Large intestine (tissue), 3 donors: ENCODE data around the gene NME7. TPM values are rescaled to one million over a fixed set of nuclear protein-coding genes. Genes with fewer than 3 reads are reported as not detected.

ENCODE experiments used
- DNase-seq, 2 donors: peaks; one replicate each; pipeline versions ENCODE4 v3.0.0 to v3.0.0-alpha.2; 2013
- H3K27ac ChIP-seq: one replicate; pipeline ENCODE4 v1.5.1; 2013; ENCODE audit warnings: low read length
- H3K27me3 ChIP-seq: 2 replicates; pipeline ENCODE4 v1.6.1; 2013; ENCODE audit warnings: low read length; ENCODE audit not compliant: control insufficient read depth, insufficient read depth
- H3K36me3 ChIP-seq: 2 replicates; pipeline ENCODE4 v1.6.1; 2013; ENCODE audit warnings: low read length; ENCODE audit not compliant: control insufficient read depth, insufficient read depth
- H3K4me1 ChIP-seq: one replicate; pipeline ENCODE4 v1.6.1; 2013; ENCODE audit warnings: low read length; ENCODE audit not compliant: control insufficient read depth, insufficient read depth
- H3K4me3 ChIP-seq: one replicate; pipeline ENCODE4 v1.5.1; 2013; ENCODE audit warnings: low read length
- H3K9me3 ChIP-seq: one replicate; pipeline ENCODE4 v1.6.1; 2013; ENCODE audit warnings: mild to moderate bottlenecking, low read depth, low read length, moderate library complexity; ENCODE audit not compliant: control insufficient read depth
- WGBS: methylation state at CpG from one replicate; pipeline ENCODE4 v1.1.5; 2013; ENCODE audit warnings: low lambda C conversion rate; ENCODE audit not compliant: insufficient coverage; 5-methylcytosine and 5-hydroxymethylcytosine counted together
- polyA plus RNA-seq: library from polyadenylated mRNA; unstranded; fragments of 120-200 nt; gene quantifications from one replicate; pipeline ENCODE4 v1.2.1, GENCODE V29; 2013

Gene NME7
- polyA plus RNA-seq, 1 donor = 24.2 TPM

GRCh38 chr1:169111472-169111871 lies 256.1 kb downstream of the NME7 start:
- Histone ChIP-seq H3K9me3 (no peaks in the 10 kb centered on the region), H3K4me1 (peaks cover 43% of the 10 kb centered on the region), H3K27ac (peak overlapping the region; percentile 91), H3K36me3 (peaks cover 45% of the 10 kb centered on the region), H3K4me3 (no peak overlapping the region), H3K27me3 (no peaks in the 10 kb centered on the region)
- WGBS = 100% methylated on average over 1 of the region's 6 CpGs
- DNase-seq = no peak

DNA sequence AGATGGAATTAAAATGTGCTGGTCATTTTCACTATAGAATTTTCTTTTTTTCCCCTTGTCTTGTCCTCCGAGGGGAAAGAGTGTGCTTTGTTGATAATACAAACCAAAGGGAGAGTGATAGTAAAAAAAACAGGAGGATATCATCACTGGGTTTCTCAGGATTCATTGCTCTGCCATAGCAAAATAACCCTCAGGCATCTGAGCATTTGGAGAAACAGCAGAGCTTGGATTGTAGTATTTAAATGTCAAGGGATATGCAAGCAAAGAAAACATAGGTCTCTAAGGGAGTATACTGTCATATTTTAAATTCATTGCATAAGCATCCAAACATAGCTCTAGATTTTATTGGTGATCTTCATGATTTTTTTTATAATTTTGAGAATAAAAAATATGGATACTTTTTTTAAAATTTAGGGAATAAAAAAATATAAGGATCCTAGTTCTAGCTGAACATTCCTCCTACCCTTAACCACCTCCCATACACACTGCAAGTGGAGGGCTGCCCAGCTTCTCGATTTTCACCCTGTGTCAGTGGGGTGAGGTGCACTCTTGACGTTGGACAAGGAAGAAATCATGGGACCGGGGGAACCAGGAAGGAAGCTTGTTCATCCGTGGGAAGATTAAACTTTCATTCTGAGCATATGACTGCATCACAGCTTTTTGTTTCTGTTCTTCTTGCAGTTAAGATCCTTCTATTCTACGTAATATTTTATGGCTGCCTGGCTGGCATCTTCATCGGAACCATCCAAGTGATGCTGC lies 256.7 kb downstream of the NME7 start:
- H3K36me3 ChIP-seq = peaks cover 40% of the 10 kb centered on the region
- H3K4me3 ChIP-seq = peak overlapping the region; percentile 83
- peak in 1 of 2 donors; percentile 68 for DNase-seq
- peak overlapping the region; percentile 91 for H3K27ac ChIP-seq
- peaks cover 37% of the 10 kb centered on the region for H3K4me1 ChIP-seq
- 11% methylated on average over 2 of the region's 7 CpGs for WGBS
- no peaks in the 10 kb centered on the region for H3K9me3 ChIP-seq
- H3K27me3 ChIP-seq = no peaks in the 10 kb centered on the region

- Histone ChIP-seq H3K4me1 (peaks cover 36% of the 10 kb centered on the region), H3K27ac (peak overlapping the region; percentile 91), H3K36me3 (peaks cover 35% of the 10 kb centered on the region), H3K4me3 (peak overlapping the region; percentile 83), H3K9me3 (no peaks in the 10 kb centered on the region), H3K27me3 (no peaks in the 10 kb centered on the region)
- peak in 1 of 2 donors; percentile 59 for DNase-seq
- no CpG with 5 or more reads among the region's 3 CpGs for WGBS
Measured at GRCh38 chr1:169110236-169110635, 257.4 kb downstream of the NME7 start.

GRCh38 chr1:169109561-169110134 lies 257.9 kb downstream of the NME7 start:
- WGBS = 31% methylated on average over 3 of the region's 8 CpGs
- Histone ChIP-seq H3K36me3 (peaks cover 34% of the 10 kb centered on the region), H3K27ac (peak overlapping the region; percentile 91), H3K27me3 (no peaks in the 10 kb centered on the region), H3K4me3 (peak overlapping the region; percentile 83), H3K9me3 (no peaks in the 10 kb centered on the region), H3K4me1 (peaks cover 42% of the 10 kb centered on the region)
- DNase-seq = peak; percentile 92 to 96

- 0% methylated on average over 1 of the region's 10 CpGs for WGBS
- peak overlapping the region; percentile 83 for H3K4me3 ChIP-seq
- DNase-seq = peak; percentile 61 to 77
- peak overlapping the region; percentile 91 for H3K27ac ChIP-seq
- no peaks in the 10 kb centered on the region for H3K9me3 ChIP-seq
- peaks cover 45% of the 10 kb centered on the region for H3K4me1 ChIP-seq
- H3K36me3 ChIP-seq = peaks cover 28% of the 10 kb centered on the region
- H3K27me3 ChIP-seq = no peaks in the 10 kb centered on the region
Measured at GRCh38 chr1:169108863-169109560, 258.6 kb downstream of the NME7 start.

GRCh38 chr1:169108223-169108622 lies 259.4 kb downstream of the NME7 start:
- Histone ChIP-seq H3K27ac (peak overlapping the region; percentile 91), H3K4me3 (peak overlapping the region; percentile 83), H3K4me1 (peaks cover 47% of the 10 kb centered on the region), H3K36me3 (peaks cover 20% of the 10 kb centered on the region), H3K9me3 (no peaks in the 10 kb centered on the region), H3K27me3 (no peaks in the 10 kb centered on the region)
- no CpG with 5 or more reads among the region's 2 CpGs for WGBS
- DNase-seq = peak in 1 of 2 donors; percentile 58

- peak in 1 of 2 donors; percentile 66 for DNase-seq
- WGBS = 0% methylated on average over 1 of the region's 9 CpGs
- peaks cover 52% of the 10 kb centered on the region for H3K4me1 ChIP-seq
Measured at GRCh38 chr1:169107603-169108208, 259.9 kb downstream of the NME7 start.

DNA sequence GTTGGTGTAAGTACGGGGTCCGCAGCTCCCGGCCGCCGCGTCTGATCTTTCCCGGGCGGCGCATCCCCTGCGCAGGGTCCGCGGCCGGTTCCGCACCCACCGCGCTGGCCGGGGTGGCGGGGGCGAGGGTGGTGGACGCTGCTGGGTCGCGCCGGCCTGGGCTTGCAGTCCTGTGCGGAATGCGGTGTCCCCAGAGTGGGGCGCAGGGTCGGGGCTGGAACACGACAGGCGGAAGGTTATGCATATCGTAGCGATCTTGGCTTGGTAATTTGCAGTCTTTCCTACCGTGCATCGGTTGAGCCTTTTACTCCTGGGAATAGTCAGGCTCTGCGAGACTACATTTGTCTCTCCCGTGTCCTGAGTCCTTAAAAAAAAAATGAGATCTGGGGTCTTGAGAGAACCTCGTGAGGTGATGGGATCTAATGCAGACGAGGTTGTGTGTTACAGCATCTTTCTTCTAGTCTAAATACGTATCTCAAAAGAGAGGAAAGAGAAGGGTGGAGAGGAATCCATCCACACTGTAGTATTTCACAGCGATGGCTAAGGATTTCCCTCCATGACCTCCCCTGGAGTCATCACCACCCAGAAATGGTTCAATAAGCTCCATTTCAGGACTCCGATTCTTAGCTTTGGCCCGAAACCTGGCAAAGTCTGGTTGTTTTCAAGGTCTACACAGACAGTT lies 260.5 kb downstream of the NME7 start:
- Histone ChIP-seq H3K4me3 (peak overlapping the region; percentile 83), H3K27me3 (no peaks in the 10 kb centered on the region), H3K4me1 (peaks cover 54% of the 10 kb centered on the region), H3K27ac (peak overlapping the region; percentile 91), H3K9me3 (no peaks in the 10 kb centered on the region), H3K36me3 (peaks cover 11% of the 10 kb centered on the region)
- WGBS = 8% methylated on average over 2 of the region's 41 CpGs
- peak in 1 of 2 donors; percentile 61 for DNase-seq

More at GRCh38 chr1:169107603-169108208, 259.9 kb downstream of the NME7 start:
- Histone ChIP-seq H3K4me3 (peak overlapping the region; percentile 83), H3K36me3 (peaks cover 17% of the 10 kb centered on the region), H3K9me3 (no peaks in the 10 kb centered on the region), H3K27ac (peak overlapping the region; percentile 91), H3K27me3 (no peaks in the 10 kb centered on the region)

GRCh38 chr1:169106095-169106920 lies 261.3 kb downstream of the NME7 start, which contains the start of gene ATP1B1:
TSS of gene ATP1B1 (plus strand) at chr1:169106690. CDS start at chr1:169106830, 140 bp downstream.
- Histone ChIP-seq H3K4me1 (peaks cover 54% of the 10 kb centered on the region), H3K4me3 (peak within 1 kb of the TSS; percentile 83), H3K9me3 (no peaks in the 10 kb centered on the region), H3K27ac (peak within 1 kb of the TSS; percentile 91), H3K36me3 (peaks cover 3% of the 10 kb centered on the region), H3K27me3 (no peaks in the 10 kb centered on the region)
- no CpG with 5 or more reads among the region's 100 CpGs for WGBS
- DNase-seq = peak; percentile 88 to 96
